SK-N-SH treated with all-trans-retinoic acid at 6 μM for 48 hours (cell line): ENCODE data around the gene TCAP.

Source experiments
- ARNTL ChIP-seq: fragments of 450-650 bp; formaldehyde crosslinking; IDR thresholded peaks from 2 replicates; pipeline ENCODE4 v1.5.0; 2020; ENCODE audit warnings: low read depth, mild to moderate bottlenecking, moderate library complexity, borderline replicate concordance
- CSRNP3 ChIP-seq: fragments of 250-450 bp; sonication (Bioruptor Pico); IDR thresholded peaks from 2 replicates; pipeline ENCODE4 v1.5.1; 2021; ENCODE audit warnings: mild to moderate bottlenecking, moderate library complexity
- RARB ChIP-seq: fragments of 250-450 bp; sonication (Bioruptor Pico); IDR thresholded peaks from 2 replicates; pipeline ENCODE4 v1.8.0; 2021; ENCODE audit warnings: mild to moderate bottlenecking, moderate library complexity
- TOX ChIP-seq: fragments of 250-450 bp; sonication (Bioruptor Pico); IDR thresholded peaks from 2 replicates; pipeline ENCODE4 v1.8.0; 2021; ENCODE audit warnings: mild to moderate bottlenecking, moderate library complexity, borderline replicate concordance
- ZC3H10 ChIP-seq: fragments of 250-450 bp; sonication (Bioruptor Pico); IDR thresholded peaks from 2 replicates; pipeline ENCODE4 v1.5.1; 2021; ENCODE audit warnings: mild to moderate bottlenecking, moderate library complexity
- ZFP30 ChIP-seq: fragments of 450-650 bp; formaldehyde crosslinking; IDR thresholded peaks from 2 replicates; pipeline ENCODE4 v1.5.0; 2022; ENCODE audit warnings: mild to moderate bottlenecking, moderate library complexity
- ZNF565 ChIP-seq: fragments of 450-650 bp; formaldehyde crosslinking; conservative IDR thresholded peaks from 2 replicates; pipeline ENCODE4 v1.5.0; 2020; ENCODE audit warnings: low read depth, mild to moderate bottlenecking, moderate library complexity
- ZNF70 ChIP-seq: fragments of 450-650 bp; formaldehyde crosslinking; IDR thresholded peaks from 2 replicates; pipeline ENCODE4 v1.5.0; 2020; ENCODE audit warnings: mild to moderate bottlenecking, moderate library complexity
- ZNF8 ChIP-seq: fragments of 450-650 bp; formaldehyde crosslinking; IDR thresholded peaks from 2 replicates; pipeline ENCODE4 v1.5.0; 2020; ENCODE audit warnings: mild to moderate bottlenecking, moderate library complexity
- TF ChIP-seq, protein P1 (sequence below): fragments of 250-450 bp; sonication (Bioruptor Pico); IDR thresholded peaks from 2 replicates; pipeline ENCODE4 v1.5.1; 2020; ENCODE audit warnings: low read depth, mild to moderate bottlenecking, moderate library complexity

- no peak for TF ChIP-seq ZFP30 (CRISPR knock-in tag)
- TF ChIP-seq RARB, result no peak
- no peak for TF ChIP-seq CSRNP3
- TF ChIP-seq, protein P1, sequence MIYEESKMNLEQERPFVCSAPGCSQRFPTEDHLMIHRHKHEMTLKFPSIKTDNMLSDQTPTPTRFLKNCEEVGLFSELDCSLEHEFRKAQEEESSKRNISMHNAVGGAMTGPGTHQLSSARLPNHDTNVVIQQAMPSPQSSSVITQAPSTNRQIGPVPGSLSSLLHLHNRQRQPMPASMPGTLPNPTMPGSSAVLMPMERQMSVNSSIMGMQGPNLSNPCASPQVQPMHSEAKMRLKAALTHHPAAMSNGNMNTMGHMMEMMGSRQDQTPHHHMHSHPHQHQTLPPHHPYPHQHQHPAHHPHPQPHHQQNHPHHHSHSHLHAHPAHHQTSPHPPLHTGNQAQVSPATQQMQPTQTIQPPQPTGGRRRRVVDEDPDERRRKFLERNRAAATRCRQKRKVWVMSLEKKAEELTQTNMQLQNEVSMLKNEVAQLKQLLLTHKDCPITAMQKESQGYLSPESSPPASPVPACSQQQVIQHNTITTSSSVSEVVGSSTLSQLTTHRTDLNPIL (CRISPR knock-in tag), result no peak
- no peak for TF ChIP-seq ZNF565
- TF ChIP-seq ZNF70 (CRISPR knock-in tag), result no peak
- TF ChIP-seq ZNF8, result no peak
- TF ChIP-seq ZC3H10 (CRISPR knock-in tag), result no peak
- TF ChIP-seq TOX (CRISPR knock-in tag), result no peak
- TF ChIP-seq ARNTL (CRISPR knock-in tag), result no peak
These were observed 11.9 kb upstream of the TCAP start for GRCh38 chr17:39653316-39653661.
